GM12878 (cell line): Measurements from ENCODE around the gene NLRC3. TPM values are rescaled to one million over a fixed set of nuclear protein-coding genes. Genes with fewer than 3 reads are reported as not detected.

ENCODE experiments used
- ATAC-seq: fragments of 200-7000 bp; cut with Tn5 transposase; 3 replicates; pipeline ENCODE4 v1.9.1; 2020; ENCODE audit warnings: mild to moderate bottlenecking, moderate library complexity
- BruUV-seq: library from RNA; stranded (reverse); fragments of 400-500 nt; replicated peaks from 2 replicates; lab custom pipeline; 2021; lab: Mats Ljungman, UMichigan
- CTCF ChIA-PET: fragments of 300-600 bp; sonication (Branson Sonifier 250); formaldehyde crosslinking; extraction: SDS; loops from one replicate; lab custom pipeline; 2021; ENCODE audit warnings: inconsistent platforms; lab: Yijun Ruan, JAX
- POLR2A ChIA-PET: fragments of 350-600 bp; formaldehyde crosslinking; extraction: SDS; loops from one replicate; lab custom pipeline; 2021; ENCODE audit warnings: inconsistent platforms; lab: Charles Lee
- RAD21 ChIA-PET: fragments of 300-600 bp; sonication (Branson Sonifier 250); formaldehyde crosslinking; loops from one replicate; lab custom pipeline; 2023; ENCODE audit warnings: antibody characterized with exemption; ENCODE audit not compliant: unreplicated experiment; lab: Charles Lee
- SMC1A ChIA-PET: fragments of 300-600 bp; sonication (Branson Sonifier 250); formaldehyde crosslinking; loops from one replicate; lab custom pipeline; 2023; ENCODE audit not compliant: unreplicated experiment, uncharacterized antibody; lab: Charles Lee
- DNase-seq: peaks from one replicate; pipeline ENCODE4 v3.0.0-alpha.2; 2011; ENCODE audit warnings: low read depth, low spot score
- FAIRE-seq: peaks from 3 replicates; lab custom pipeline; 2011; peaks lifted over from hg19 to GRCh38; lab: Jason Lieb, UNC
- H2AFZ ChIP-seq: 2 replicates; pipeline ENCODE4 v1.6.0; 2011; ENCODE audit warnings: low read depth, low read length, control low read depth; ENCODE audit not compliant: control insufficient read depth
- H3K27ac ChIP-seq: 2 replicates; pipeline ENCODE4 v1.5.1; 2011; ENCODE audit warnings: control low read depth; ENCODE audit not compliant: control insufficient read depth, insufficient read depth
- H3K27me3 ChIP-seq, 2 experiments: replicated peaks in 1 of 2; 2 replicates each; pipeline versions ENCODE4 v1.6.0 to v1.6.1; 2011; ENCODE audit warnings: low read length in 1 of 2; ENCODE audit not compliant: control insufficient read depth in 2 of 2, insufficient read depth in 2 of 2
- H3K36me3 ChIP-seq, 2 experiments: 2 replicates each; pipeline ENCODE4 v1.5.1; 2011; ENCODE audit warnings: low read length in 1 of 2; ENCODE audit not compliant: control insufficient read depth in 2 of 2, insufficient read depth in 2 of 2
- H3K4me1 ChIP-seq: 2 replicates; pipeline ENCODE4 v1.6.1; 2011; ENCODE audit warnings: mild to moderate bottlenecking, low read length, moderate library complexity, mixed read lengths; ENCODE audit not compliant: control insufficient read depth, insufficient read depth
- H3K4me2 ChIP-seq: 2 replicates; pipeline ENCODE4 v1.6.0; 2011; ENCODE audit warnings: control low read depth; ENCODE audit not compliant: control insufficient read depth, insufficient read depth
- H3K4me3 ChIP-seq: fragments of 200-600 bp; sonication (generic); 2 replicates; pipeline ENCODE4 v1.5.1; 2016
- H3K79me2 ChIP-seq: 2 replicates; pipeline ENCODE4 v1.6.0; 2011; ENCODE audit warnings: low read length; ENCODE audit not compliant: control insufficient read depth, insufficient read depth
- H3K9ac ChIP-seq: 2 replicates; pipeline ENCODE4 v1.8.0; 2011; ENCODE audit warnings: low read length, control low read depth, mixed read lengths; ENCODE audit not compliant: control insufficient read depth, insufficient read depth
- H3K9me3 ChIP-seq: replicated peaks from 3 replicates; pipeline ENCODE4 v1.5.1; 2011; ENCODE audit warnings: mild to moderate bottlenecking, low read length; ENCODE audit not compliant: control insufficient read depth, insufficient read depth
- H4K20me1 ChIP-seq: 2 replicates; pipeline ENCODE4 v1.6.0; 2011; ENCODE audit not compliant: control insufficient read depth, insufficient read depth
- ASH2L ChIP-seq: fragments of 300-600, 200-600 bp; sonication (generic); IDR thresholded peaks from 2 replicates; pipeline ENCODE4 v1.6.1; 2017; ENCODE audit warnings: low read depth, mild to moderate bottlenecking, borderline replicate concordance
- BCL11A ChIP-seq: IDR thresholded peaks from 2 replicates; pipeline ENCODE4 v1.6.1; 2011; ENCODE audit warnings: low read depth, low read length
- CEBPZ ChIP-seq: fragments of 150-350 bp; IDR thresholded peaks from 2 replicates; pipeline ENCODE4 v1.6.1; 2016; ENCODE audit warnings: low read depth, low read length
- FOXM1 ChIP-seq: IDR thresholded peaks from 2 replicates; pipeline ENCODE4 v1.6.1; 2012; ENCODE audit warnings: low read depth, mild to moderate bottlenecking, inconsistent platforms, low read length, moderate library complexity
- JUNB ChIP-seq: IDR thresholded peaks from 2 replicates; pipeline ENCODE4 v1.6.1; 2016; ENCODE audit warnings: antibody characterized with exemption, mild to moderate bottlenecking
- MLLT1 ChIP-seq: fragments of 450-650 bp; IDR thresholded peaks from 2 replicates; pipeline ENCODE4 v1.6.1; 2016; ENCODE audit warnings: mild to moderate bottlenecking
- PBX3 ChIP-seq: IDR thresholded peaks from 2 replicates; pipeline ENCODE4 v1.6.1; 2011; ENCODE audit warnings: mild to moderate bottlenecking, low read depth, low read length, moderate library complexity; ENCODE audit not compliant: insufficient replicate concordance
- POLR2A ChIP-seq: IDR thresholded peaks from 2 replicates; pipeline ENCODE4 v1.6.1; 2011; ENCODE audit warnings: low read depth, mild to moderate bottlenecking, low read length
- RUNX3 ChIP-seq: IDR thresholded peaks from 2 replicates; pipeline ENCODE4 v1.6.1; 2012; ENCODE audit warnings: low read length, inconsistent platforms
- SMC3 ChIP-seq: IDR thresholded peaks from 2 replicates; pipeline ENCODE4 v1.6.1; 2011; ENCODE audit warnings: low read length, improper control_type of control experiment, borderline replicate concordance
- SPI1 ChIP-seq: IDR thresholded peaks from 2 replicates; pipeline ENCODE4 v1.6.1; 2011; ENCODE audit warnings: low read depth, mild to moderate bottlenecking, low read length, moderate library complexity, borderline replicate concordance; ENCODE audit not compliant: insufficient read depth
- SREBF1 ChIP-seq: IDR thresholded peaks from 2 replicates; pipeline ENCODE4 v1.6.1; 2012; ENCODE audit warnings: mild to moderate bottlenecking, low read length
- SUZ12 ChIP-seq: fragments of 200-600 bp; sonication (generic); IDR thresholded peaks from one replicate; pipeline ENCODE4 v1.6.1; 2018; ENCODE audit warnings: antibody characterized with exemption, mild to moderate bottlenecking; ENCODE audit not compliant: unreplicated experiment
- ZBED1 ChIP-seq: IDR thresholded peaks from 2 replicates; pipeline ENCODE4 v1.6.1; 2016; ENCODE audit warnings: borderline replicate concordance
- ZNF622 ChIP-seq: fragments of 450-650 bp; IDR thresholded peaks from 2 replicates; pipeline ENCODE4 v1.6.1; 2017; ENCODE audit warnings: mild to moderate bottlenecking, inconsistent platforms
- WGBS: methylation state at CpG from one replicate; pipeline ENCODE4 v1.1.6; 2016; ENCODE audit warnings: low lambda C conversion rate; ENCODE audit not compliant: insufficient replicate concordance, insufficient coverage; ENCODE audit errors: missing lambda C conversion rate; 5-methylcytosine and 5-hydroxymethylcytosine counted together
- in situ Hi-C: fragments of 300-500 bp; cut with MboI; formaldehyde crosslinking; loops from 9 replicates; pipeline ENCODE4 v1.14.3; 2018; ENCODE audit warnings: mixed read lengths
- intact Hi-C: fragments of 100-400 bp; cut with micrococcal nuclease; formaldehyde crosslinking; loops from one replicate; pipeline ENCODE4 v1.14.2; 2022; ENCODE audit not compliant: unreplicated experiment
- polyA plus RNA-seq, 11 experiments: library from polyadenylated mRNA; depleted of rRNA in 4 of 11; unstranded in 6 of 11; stranded (reverse) in 5 of 11; fragments of >200 nt; fragmentation: Nextera tagmentation in 4 of 11; fragmentation: Illumina TruSeq in 1 of 11; extraction: Ambion mirVana in 4 of 11; extraction: Trizol in 1 of 11; gene quantifications; 1 replicate in 1 of 11; 2 replicates in 10 of 11; pipeline versions ENCODE4 v1.2.1 to v1.2.3, GENCODE V29; 2011 to 2016; ENCODE audit warnings: inconsistent platforms in 2 of 11, missing spikeins in 2 of 11, low read depth in 1 of 11
- total RNA-seq, 4 experiments: library from RNA; depleted of rRNA in 3 of 4; stranded (reverse); fragments of >200 nt in 3 of 4; fragmentation: Illumina TruSeq in 1 of 4; extraction: Trizol in 1 of 4; gene quantifications; 2 replicates each; pipeline versions ENCODE4 v1.2.1 to v1.2.3, GENCODE V29; 2013 to 2021

NLRC3 gene
- total and polyA plus RNA-seq, 10 of the 15 experiments (the other 5 are each of a cell fraction or from before 2014, with no cell fraction given): 2.2 to 17.8 (median 7.6) TPM

- TF ChIP-seq PBX3 (no peak), MLLT1 (no peak), CEBPZ (no peak), ZNF622 (no peak), POLR2A (no peak), SMC3 (no peak)
These were observed 40.9 kb downstream of the NLRC3 start (continued) for GRCh38 chr16:3536271-3536731.

GRCh38 chr16:3534126-3534525, 43.1 kb downstream of the NLRC3 start:
- Histone ChIP-seq H3K9me3 (no peaks in the 10 kb centered on the region), H3K4me3 (no peak overlapping the region), H4K20me1 (no peaks in the 10 kb centered on the region), H3K27ac (no peak overlapping the region), H3K27me3 (no peaks in the 10 kb centered on the region), H3K79me2 (no peaks in the 10 kb centered on the region), H3K36me3 (no peaks in the 10 kb centered on the region; a peak in 1 of 4 replicates), H3K4me1 (no peaks in the 10 kb centered on the region), H3K4me2 (no peak overlapping the region), H2AFZ (no peak overlapping the region), H3K9ac (no peak overlapping the region)
- in situ Hi-C loops (no loop called here), intact Hi-C loops (no loop called here)
- SMC1A ChIA-PET: no interaction called here
- POLR2A ChIA-PET: no interaction called here
- FAIRE-seq: no peak
- RAD21 ChIA-PET: no interaction called here
- BruUV-seq: no TSS peak
- 84% methylated on average over 10 of the region's 10 CpGs for WGBS
- DNase-seq: no peak
- CTCF ChIA-PET: no interaction called here
- ATAC-seq: no peak
- TF ChIP-seq SREBF1: no peak
- no peak for TF ChIP-seq SPI1
- no peak for TF ChIP-seq ZBED1
- no peak for TF ChIP-seq ASH2L
- no peak for TF ChIP-seq BCL11A
- no peak for TF ChIP-seq RUNX3
- no peak for TF ChIP-seq JUNB
- no peak for TF ChIP-seq SUZ12
- no peak for TF ChIP-seq FOXM1
- no peak for TF ChIP-seq CEBPZ
